ENCODE data around the gene PRKCH.

Gene PRKCH

GRCh38 chr14:61350427-61351270, 29.3 kb downstream of the PRKCH start:
- TF ChIP-seq, protein P1, sequence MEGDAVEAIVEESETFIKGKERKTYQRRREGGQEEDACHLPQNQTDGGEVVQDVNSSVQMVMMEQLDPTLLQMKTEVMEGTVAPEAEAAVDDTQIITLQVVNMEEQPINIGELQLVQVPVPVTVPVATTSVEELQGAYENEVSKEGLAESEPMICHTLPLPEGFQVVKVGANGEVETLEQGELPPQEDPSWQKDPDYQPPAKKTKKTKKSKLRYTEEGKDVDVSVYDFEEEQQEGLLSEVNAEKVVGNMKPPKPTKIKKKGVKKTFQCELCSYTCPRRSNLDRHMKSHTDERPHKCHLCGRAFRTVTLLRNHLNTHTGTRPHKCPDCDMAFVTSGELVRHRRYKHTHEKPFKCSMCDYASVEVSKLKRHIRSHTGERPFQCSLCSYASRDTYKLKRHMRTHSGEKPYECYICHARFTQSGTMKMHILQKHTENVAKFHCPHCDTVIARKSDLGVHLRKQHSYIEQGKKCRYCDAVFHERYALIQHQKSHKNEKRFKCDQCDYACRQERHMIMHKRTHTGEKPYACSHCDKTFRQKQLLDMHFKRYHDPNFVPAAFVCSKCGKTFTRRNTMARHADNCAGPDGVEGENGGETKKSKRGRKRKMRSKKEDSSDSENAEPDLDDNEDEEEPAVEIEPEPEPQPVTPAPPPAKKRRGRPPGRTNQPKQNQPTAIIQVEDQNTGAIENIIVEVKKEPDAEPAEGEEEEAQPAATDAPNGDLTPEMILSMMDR (IDR thresholded peaks at IDR 0.05; ENCODE audit: low read depth, low read length), result no peak
- no peak overlapping the region for H3K4me3 ChIP-seq (ENCODE audit: low read depth, low read length)

- TF ChIP-seq, protein P1 (IDR thresholded peaks at IDR 0.05; ENCODE audit: low read depth, low read length), result no peak
- H3K4me3 ChIP-seq (ENCODE audit: low read depth, low read length), result no peak overlapping the region
Measured at GRCh38 chr14:61351477-61351876, 30.1 kb downstream of the PRKCH start.

DNA sequence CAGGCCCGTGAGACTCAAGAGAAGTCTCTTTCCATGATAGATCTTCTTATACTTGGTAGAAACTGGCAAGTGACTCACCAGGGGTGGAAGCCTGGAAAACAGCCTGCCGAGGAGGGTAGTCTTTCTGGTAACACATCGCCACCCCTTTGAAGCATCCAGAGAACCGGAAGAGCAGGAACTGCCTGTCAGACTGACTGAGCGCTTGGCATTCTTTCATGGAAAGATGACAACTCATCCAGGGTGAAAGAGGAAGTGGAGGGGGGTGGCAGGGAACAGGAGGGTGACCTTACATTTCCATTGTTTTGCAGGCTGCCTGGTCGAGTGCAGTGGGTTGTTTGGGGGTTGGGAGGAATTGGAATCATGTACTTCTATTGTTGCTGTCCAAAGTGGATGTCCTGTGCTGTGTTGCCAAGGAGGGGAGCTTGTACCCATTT, 34.5 kb downstream of the PRKCH start:
- H3K4me3 ChIP-seq (ENCODE audit: low read depth, low read length), result no peak overlapping the region
- TF ChIP-seq, protein P1 (IDR thresholded peaks at IDR 0.05; ENCODE audit: low read depth, low read length), result no peak

- TF ChIP-seq, protein P1 (IDR thresholded peaks at IDR 0.05; ENCODE audit: low read depth, low read length), result no peak
Measured at GRCh38 chr14:61357123-61357522, 35.7 kb downstream of the PRKCH start.

DNA sequence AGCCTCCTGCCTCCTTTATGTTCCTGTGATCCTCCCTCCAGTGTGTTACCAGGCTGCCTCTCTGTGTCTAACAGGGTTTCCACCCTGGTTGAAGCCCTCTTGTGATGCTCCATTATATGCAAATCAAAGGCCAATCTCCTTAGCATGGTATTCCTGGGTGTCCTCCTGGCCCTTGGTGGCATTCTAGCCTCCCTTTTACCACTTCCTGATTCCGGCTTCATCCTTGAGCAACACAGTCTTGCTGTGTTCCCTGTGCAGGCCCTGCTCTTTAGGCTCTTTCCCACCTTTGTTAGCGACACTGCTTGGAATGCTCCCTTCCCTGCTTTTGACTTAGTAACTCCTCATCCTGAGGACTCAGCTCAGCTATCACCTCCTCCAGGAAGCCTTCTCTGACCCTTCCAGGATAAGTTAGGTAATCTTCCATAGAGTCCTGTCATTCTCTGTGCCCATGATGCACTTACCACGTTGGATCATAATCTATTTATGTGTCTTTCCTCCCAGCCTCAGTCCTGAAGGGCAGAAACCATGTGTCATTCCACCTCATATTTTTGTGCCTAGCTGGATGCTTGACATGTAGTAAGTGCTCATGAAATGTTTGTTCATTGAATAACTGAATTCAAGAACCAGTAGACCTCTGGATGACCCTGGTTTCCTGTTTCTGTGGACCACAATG, 37.3 kb downstream of the PRKCH start:
- H3K4me3 ChIP-seq (ENCODE audit: low read depth, low read length), result no peak overlapping the region
- TF ChIP-seq, protein P1 (IDR thresholded peaks at IDR 0.05; ENCODE audit: low read depth, low read length), result no peak

More at GRCh38 chr14:61357123-61357522, 35.7 kb downstream of the PRKCH start:
- no peak overlapping the region for H3K4me3 ChIP-seq (ENCODE audit: low read depth, low read length)

GRCh38 chr14:61360796-61361525, 39.6 kb downstream of the PRKCH start:
- TF ChIP-seq, protein P1 (IDR thresholded peaks at IDR 0.05; ENCODE audit: low read depth, low read length), result no peak
- no peak overlapping the region for H3K4me3 ChIP-seq (ENCODE audit: low read depth, low read length)

Data from WI38 (cell line).